Activated CD8-positive, alpha-beta memory T cell treated with anti-CD3 and anti-CD28 coated beads for 36 hours (primary cell): ENCODE results near the gene ZP3. TPM values are rescaled to one million over a fixed set of nuclear protein-coding genes. Genes with fewer than 3 reads are reported as not detected.
"Not testable (repeated sequence)": the region's sequence is repeated elsewhere in the genome, so short reads cannot be mapped to it uniquely, and the experiment has no call there.

Source experiments
- CTCF ChIA-PET: fragments of 350-600 bp; sonication (Branson Sonifier 250); formaldehyde crosslinking; loops from one replicate; lab custom pipeline; 2021; ENCODE audit warnings: antibody characterized with exemption; lab: Charles Lee
- POLR2A ChIA-PET: fragments of 350-600 bp; sonication (Branson Sonifier 250); formaldehyde crosslinking; loops from one replicate; lab custom pipeline; 2021; ENCODE audit warnings: antibody characterized with exemption; lab: Charles Lee
- total RNA-seq, 2 experiments: library from RNA; stranded (reverse); gene quantifications; one replicate each; pipeline ENCODE4 v1.2.3, GENCODE V29; 2021

Gene ZP3
- total RNA-seq: 1 to 10 TPM; 1.5 to 1.6 TPM

DNA sequence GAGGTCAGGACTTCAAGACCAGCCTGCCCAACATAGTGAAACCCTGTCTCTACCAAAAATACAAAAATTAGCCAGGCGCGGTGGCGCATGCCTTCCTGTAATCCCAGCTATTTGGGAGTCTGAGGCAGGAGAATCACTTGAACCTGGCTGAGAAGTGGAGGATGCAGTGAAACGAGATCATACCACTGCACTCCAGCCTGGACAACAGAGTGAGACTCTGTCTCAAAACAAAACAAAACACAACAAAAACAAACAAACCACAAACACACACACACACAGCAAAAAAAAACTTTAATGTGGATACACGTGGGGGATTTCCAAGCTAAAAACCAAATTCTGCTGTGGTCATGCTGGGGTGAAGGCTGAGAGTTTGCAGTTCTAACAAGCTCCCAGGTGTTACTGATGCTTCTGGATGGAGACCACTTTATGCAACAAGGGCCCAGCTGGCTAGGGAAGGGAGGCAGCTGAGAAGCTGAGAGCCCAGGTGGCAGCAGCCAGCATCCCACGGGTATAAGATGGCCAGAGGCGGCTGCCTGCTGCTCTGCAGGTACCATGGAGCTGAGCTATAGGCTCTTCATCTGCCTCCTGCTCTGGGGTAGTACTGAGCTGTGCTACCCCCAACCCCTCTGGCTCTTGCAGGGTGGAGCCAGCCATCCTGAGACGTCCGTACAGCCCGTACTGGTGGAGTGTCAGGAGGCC lies at the start of gene ZP3:
ZP3 (plus strand) TSS at position 538 of the 699 bp plus-strand sequence; CDS start at position 553, 15 bp downstream.
- POLR2A ChIA-PET: no interaction called here
- CTCF ChIA-PET: interaction anchor here (0.6 kb wide), 1 partner anchor 26 kb away, joined by 3 read pairs; no protein-coding TSS in a partner anchor

DNA sequence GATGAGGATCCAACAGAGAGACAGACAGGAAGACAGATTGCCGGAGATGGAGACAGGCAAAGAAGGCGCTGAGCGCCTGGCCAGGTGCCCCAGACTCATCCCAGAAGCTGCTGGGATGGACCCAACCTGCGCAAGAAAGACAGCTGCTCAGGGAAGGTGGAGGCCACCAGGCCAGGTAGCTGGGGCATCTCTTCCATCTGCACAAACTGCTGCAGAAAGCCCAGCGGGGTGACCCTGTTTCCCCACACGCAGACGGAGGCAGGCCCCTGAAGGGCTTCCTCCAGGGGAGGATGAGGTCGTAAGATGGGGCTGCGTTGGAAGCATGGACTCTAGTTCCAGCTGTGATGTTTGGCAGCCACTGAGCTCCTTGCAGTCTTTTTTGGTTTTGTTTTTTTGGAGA lies 49.5 kb upstream of the ZP3 start:
- CTCF ChIA-PET: no interaction called here
- POLR2A ChIA-PET: no interaction called here

DNA sequence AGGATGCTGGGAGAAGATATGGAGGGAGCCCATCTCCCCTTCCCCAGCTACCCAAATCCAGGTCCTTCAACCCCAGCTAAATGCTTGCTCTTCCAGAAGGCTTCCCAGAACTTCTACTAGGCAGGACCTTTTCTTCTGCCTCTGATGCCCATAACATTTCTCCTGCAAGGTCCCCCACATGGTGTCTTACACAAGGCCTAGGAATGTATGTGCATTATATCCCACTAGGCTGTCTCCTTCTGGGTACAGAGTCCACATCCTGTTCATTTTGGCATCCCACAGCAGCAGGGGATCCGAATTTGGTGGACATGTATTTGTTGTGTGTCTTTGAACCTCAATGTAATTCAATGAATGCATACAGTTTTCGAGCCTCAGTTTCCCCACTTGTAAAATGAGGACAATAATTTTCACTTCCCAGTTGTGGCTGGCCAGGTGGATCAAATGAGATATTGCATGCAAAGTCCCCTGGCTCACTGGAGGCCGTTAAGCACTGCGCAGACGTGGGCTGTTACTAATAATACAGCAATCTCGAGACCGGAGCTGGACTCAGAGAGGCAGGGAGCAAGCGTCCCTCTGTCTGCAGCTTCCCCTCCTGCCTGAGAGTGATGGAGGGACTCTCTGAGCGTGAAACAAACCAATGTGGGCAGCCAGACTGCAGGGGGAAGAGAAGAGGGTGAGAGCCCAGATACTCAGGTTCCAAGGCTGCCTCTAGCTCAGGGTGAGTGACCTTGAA lies 47.4 kb upstream of the ZP3 start:
- ChIA-PET POLR2A (no interaction called here), CTCF (interaction anchor here (0.5 to 0.7 kb wide), 2 partner anchors 16 to 63 kb away, joined by 3 read pairs; no protein-coding TSS in a partner anchor)

DNA sequence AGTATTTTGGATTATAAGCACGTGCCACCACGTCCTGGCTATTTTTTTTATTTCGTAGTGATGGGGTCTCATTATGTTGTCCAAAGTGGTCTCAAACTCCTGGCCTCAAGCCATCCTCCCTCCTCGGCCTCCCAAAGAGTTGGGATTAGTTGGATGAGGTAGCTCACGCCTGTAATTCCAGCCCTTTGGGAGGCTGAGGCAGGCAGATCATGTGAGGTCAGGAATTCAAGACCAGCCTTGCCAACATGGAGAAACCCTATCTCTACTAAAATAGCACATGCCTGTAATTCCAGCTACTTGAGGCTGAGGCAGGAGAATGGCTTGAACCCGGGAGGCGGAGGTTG lies 44.2 kb upstream of the ZP3 start:
- POLR2A ChIA-PET: no interaction called here
- CTCF ChIA-PET: interaction anchor here (1.1 kb wide), 1 partner anchor 21 kb away, joined by 3 read pairs; no protein-coding TSS in a partner anchor

DNA sequence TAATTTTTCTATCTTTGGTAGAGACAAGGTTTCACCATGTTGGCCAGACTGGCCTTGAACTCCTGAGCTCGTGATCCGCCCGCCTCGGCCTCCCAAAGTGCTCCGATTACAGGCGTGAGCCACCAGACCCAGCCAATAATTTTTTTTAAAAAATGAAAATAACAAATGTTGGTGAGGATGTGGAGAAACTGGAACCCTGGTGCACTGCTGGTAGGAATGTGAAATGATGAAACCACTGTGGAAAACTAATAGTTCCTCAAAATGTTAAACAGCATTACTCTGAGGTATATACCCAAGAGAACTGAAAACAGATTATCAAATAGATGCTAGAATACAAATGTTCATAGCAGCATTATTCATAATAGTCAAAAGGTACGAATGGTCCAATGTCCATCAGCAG lies 42.9 kb upstream of the ZP3 start:
- CTCF ChIA-PET: no interaction called here
- POLR2A ChIA-PET: no interaction called here

DNA sequence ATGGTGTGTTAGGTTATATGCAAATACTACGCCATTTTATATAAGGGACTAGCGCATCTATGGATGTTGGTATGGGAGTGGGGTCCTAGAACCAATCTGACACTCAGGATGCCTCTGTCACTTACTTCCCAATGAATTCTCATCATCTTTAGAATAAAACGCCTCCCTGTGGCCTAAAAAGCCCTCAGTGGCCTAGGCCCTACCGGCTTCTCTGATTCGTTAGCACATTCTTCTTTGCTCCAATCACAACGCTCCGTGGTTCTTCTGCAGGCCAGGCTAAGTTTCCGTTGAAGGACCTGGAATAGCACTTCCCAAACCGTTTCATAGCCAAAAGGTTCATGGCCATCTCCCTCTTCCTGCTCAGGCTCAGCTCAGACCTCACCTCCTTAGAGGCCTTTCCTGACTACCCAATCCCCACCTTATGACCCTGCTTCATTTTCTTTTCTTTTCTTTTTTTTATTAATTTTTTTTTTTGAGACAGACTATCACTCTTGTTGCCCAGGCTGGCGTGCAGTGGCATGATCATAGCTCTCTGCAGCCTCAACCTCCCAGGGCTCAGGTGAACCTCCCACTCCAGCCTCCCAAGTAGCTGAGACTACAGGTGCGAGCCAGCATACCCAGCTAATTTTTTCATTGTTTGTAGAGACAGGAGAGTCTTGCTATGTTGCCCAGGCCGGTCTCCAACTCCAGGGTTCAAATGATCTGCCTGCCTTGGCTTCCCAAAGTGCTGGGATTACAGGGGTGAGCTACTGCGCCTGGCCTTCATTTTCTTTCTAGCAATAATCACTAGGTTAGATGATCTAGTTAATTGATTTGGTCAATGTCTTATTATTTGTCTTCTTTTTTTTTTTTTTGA lies 41.4 kb upstream of the ZP3 start:
- POLR2A ChIA-PET: no interaction called here

DNA sequence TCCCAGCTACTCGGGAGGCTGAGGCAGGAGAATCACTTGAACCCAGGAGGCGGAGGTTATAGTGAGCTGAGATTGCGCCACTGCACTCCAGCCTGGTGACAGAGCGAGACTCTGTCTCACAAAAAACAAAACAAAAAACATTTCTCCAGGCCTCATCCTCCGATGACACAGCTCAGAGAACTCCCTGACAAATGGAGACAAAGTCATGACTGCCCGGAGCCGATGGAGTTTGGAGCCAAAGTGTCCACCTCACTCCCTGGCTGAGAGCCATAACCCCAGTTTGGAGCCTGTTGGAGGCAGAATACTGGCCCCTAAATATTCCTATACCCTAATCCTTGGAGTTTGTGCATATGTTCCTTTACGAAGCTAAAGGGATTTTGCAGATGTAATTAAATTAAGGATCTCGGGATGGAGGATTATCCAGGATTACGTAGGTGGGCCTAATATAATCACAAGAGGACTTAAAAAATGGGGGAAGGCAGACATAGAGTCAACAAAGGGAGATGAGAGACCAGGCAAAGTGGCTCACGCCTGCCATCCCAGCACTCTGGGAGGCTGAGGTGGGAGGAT lies 38.0 kb upstream of the ZP3 start:
- CTCF ChIA-PET: no interaction called here
- POLR2A ChIA-PET: interaction anchor here (0.9 kb wide), 1 partner anchor 28 kb away, joined by 3 read pairs; the partner anchor contains the start of gene YWHAG

More for the DNA sequence above, 41.4 kb upstream of the ZP3 start:
- CTCF ChIA-PET: no interaction called here

DNA sequence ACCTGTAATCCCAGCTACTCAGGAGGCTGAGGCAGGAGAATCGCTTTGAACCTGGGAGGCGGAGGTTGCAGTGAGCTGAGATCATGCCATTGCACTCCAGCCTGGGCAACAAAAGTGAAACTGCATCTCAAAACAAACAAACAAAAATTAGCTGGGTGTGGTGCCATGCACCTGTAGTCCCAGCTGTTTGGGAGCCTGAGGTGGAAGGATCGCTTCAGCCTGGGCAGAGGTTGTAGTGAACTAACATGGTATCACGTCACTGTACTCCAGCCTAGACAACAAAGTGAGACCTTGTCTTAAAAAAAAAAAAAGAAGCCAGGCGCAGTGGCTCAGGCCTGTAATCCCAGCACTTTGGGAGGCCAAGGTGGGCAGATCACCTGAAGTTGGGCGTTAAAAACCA lies 37.0 kb upstream of the ZP3 start:
- POLR2A ChIA-PET, CTCF ChIA-PET: not testable (repeated sequence)

DNA sequence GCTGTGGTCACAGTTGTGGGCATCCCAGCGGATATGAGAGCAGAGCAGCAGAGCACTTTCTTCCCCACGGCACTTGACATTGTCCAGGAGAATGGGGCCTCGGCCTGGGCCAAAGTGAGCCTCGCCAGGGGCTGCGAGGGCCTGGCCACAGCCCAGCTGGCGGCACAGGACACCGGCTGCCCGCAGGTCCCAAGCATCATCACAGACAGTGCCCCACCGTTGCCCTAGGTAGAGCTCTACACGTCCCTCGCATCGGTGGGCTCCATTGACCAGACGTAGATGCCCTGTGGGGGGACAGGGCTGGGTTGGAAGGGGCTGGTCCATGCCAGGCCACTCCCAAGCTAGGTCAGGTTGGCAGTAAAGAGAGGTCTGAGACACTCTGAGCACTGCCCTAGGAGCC lies 34.7 kb upstream of the ZP3 start:
- ChIA-PET CTCF (interaction anchor here (0.5 kb wide), 1 partner anchor 1351 kb away, joined by 4 read pairs; no protein-coding TSS in a partner anchor), POLR2A (interaction anchor here (0.6 kb wide), 1 partner anchor 25 kb away, joined by 15 read pairs; no protein-coding TSS in a partner anchor)

DNA sequence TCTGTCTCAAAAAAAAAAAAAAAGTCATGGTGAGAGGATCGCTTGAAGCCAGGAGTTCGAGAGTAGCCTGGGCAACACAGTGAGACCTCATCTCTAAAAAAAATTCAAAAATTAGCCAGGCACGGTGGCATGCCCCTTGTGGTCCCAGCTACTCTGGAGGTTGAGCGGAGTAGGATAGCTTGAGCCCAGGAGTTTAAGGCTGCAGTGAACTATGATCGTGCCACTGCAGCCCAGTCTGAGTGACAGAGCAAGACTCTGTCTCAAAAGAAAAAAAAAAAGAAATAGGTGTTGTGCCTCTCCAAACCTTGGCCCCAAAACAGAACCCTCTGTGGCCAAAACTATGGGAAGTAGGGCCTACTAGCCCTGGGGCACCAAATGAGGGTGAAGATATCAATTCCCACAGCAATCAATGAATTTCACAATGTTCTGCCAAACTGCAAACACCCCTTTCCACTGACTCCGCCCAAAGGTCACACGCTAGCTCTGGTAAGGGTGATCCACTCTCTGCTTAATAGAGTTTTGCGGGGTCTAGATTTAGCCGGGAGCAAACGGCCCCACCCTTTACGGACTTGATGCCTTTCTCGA lies 32.1 kb upstream of the ZP3 start:
- ChIA-PET POLR2A (interaction anchor here (0.7 to 1.7 kb wide), 2 partner anchors 34 to 635 kb away, joined by 3 to 5 read pairs; partner anchors contain the start of gene YWHAG), CTCF (interaction anchor here (0.7 kb wide), 1 partner anchor 15 kb away, joined by 3 read pairs; no protein-coding TSS in a partner anchor)

DNA sequence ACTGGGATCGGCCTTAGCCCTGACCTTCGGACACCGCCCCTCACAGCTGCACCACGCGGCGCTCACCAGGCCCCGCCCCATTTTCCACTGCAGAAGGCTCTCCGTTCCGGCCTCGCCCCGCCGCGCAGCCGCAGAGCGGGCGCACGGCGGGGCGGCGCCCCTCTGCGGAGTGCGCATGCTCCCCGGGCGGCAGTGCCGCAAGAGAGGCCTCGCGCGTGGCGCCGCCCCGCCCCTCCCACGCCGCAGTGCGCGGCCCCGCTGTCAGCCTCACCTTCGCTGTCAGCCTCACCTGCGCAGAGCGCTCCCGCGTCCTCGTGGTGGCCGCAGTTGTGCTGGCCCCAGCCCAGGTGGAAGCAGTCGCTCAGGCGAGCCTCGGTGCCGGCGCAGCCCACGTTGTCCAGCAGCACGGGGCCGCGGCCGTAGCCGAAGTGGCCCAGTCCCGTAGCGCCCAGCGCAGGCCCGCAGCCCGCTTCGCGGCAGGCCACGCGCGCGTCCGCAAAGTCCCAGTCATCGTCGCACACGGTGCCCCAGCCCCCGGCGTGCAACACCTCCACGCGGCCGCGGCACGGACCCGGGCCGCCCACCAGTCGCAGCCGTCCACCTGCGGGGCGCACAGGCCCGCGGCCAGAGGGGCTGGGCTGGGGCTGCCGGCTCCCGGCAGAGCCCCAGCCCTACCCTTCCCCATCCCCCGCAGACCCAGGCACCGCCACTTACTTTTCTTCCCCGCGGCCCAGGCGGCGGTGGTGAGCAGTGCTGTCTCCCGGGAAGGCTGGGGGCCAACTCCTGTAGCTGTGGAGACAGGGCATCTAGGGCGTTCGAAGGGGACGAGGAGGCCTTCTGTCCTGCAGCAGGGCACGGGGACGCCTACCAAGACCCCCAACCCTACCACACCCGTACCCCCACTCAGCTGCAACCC lies 31.4 kb upstream of the ZP3 start:
- CTCF ChIA-PET: interaction anchor here (0.7 kb wide), 1 partner anchor 15 kb away, joined by 3 read pairs; no protein-coding TSS in a partner anchor
- POLR2A ChIA-PET: interaction anchor here (0.6 to 1.7 kb wide), 3 partner anchors 35 to 635 kb away, joined by 3 to 5 read pairs (median 3); partner anchors contain the start of gene YWHAG

DNA sequence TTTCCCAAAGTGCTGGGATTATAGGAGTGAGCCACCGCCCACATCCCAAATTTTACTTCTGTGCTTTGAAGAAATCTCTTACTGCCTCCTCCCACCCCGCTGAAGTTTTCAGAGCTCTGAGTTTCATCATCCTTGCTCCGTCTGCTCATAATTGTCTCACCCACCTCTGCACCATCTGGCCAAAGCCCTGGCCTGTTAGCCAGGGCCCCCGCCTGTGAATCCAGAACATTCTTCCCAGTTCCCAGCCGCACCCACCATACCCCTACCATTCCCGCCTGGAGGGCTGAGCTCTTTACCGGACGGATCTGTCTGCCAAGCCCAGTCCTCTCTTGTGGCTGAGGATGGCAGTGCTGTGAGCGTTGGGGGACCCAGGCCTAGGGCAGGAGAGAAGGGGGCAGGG lies 29.8 kb upstream of the ZP3 start:
- CTCF ChIA-PET: no interaction called here
- POLR2A ChIA-PET: no interaction called here

DNA sequence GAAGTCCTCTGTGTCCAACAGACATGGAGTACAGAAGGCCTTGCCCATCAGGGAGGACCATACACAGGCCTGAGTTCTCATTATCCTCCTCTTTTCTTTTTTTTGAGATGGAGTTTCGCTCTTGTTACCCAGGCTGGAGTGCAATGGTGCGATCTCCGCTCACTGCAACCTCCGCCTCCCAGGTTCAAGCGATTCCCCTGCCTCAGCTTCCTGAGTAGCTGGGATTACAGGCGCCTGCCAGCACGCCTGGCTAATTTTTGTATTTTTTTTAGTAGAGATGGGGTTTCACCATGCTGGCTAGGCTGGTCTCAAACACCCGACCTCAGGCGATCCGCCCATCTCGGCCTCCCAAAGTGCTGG lies 29.2 kb upstream of the ZP3 start:
- POLR2A ChIA-PET, CTCF ChIA-PET: not testable (repeated sequence)

DNA sequence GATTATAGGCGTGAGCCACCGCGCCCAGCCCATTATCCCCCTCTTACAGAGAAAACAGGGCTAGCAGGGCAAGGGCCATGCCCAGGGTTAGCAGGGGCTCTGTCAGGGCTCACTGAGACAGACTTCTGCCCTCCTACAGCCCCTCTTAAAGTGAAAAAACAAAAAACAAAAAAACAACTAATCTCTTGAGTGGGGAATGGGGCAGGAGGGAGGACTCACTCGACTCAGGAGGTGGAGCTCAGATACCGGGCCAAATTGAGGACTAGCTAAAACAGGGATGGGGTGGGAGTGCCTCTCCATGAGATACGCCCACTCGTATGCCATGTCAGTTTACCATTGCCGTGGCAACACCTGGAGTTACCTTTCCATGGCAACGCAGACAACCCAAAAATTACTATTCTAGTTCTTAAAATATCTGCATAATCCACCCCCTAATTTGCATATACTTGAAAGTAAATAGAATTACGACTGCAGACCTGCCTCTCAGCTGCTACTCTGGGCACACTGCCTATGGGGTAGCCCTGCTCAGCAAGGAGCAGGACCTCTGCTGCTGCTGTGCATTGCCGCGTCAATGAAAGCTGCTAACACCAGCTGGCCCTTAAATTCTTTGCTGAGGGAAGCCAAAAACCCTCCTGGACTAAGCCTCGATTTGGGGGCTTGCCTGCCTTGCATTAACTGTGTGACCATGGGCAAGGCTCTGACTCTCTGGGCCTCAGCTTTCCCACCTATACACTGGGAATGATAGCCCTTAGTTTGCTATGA lies 28.6 kb upstream of the ZP3 start:
- CTCF ChIA-PET: no interaction called here
- POLR2A ChIA-PET: no interaction called here

DNA sequence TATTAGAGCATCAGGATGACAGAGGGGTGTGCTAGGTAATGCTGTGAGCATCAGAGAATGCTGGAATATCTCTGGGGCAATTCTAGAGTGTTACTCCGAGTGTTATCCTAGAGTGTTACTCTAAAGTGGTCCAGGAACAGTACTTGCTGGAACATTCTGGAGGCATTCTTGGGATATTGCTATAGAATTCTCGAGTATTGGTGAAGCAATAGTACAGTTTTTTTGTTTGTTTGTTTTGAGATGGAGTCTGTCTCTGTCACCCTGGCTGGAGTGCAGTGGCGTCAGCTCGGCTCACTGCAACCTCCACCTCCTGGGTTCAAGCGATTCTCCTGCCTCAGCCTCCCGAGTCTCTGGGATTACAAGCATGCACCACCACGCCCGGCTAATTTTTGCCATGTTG lies 27.9 kb upstream of the ZP3 start:
- ChIA-PET POLR2A (no interaction called here), CTCF (no interaction called here)

DNA sequence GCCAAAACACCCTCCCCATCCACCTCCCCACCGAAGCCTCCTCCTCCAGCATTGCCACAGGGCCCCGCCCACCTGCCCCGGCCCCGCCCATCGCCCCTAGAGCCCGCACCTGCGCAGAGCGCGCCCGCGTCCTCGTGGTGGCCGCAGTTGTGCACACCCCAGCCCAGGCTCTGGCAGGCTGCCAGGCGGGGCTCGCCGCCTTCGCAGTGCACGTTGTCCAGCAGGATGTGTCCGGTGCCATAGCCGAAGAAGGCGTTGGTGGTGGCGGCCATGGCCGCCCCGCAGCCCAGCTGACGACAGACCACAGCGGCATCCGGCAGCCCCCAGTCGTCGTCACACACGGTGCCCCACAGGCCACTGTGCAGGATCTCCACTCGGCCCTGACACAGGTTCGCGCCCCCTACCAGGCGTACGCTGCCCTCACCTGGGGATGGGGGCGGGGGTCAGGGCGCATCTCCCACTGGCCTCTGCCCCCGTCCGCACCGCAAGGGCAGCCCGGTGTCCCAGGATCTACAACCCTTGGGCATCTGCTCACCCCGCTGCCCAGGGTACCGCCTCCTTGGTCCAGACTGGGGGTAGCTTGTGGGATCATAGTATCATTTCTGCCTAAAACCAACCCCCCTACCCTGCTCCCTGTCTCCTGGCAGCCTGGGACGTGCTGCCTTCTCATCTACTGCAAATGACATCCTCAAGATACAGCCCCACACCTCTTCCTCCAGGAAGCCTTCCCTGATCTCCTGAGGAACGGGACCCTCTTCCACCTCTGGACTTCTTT lies 27.2 kb upstream of the ZP3 start:
- ChIA-PET CTCF (no interaction called here), POLR2A (no interaction called here)
